Hematopoietic multipotent progenitor cell treated with erythropoietin and hydrocortisone succinate and interleukin-3 and kit ligand, for 4 days (in vitro differentiated cells): ENCODE data around the gene TGFBR3L.
A peak's percentile ranks its signal among the peaks of the same experiment; 100 is the strongest.
"Not testable (repeated sequence)": the region's sequence is repeated elsewhere in the genome, so short reads cannot be mapped to it uniquely, and the experiment has no call there.

Source experiments
- DNase-seq: peaks from one replicate; pipeline ENCODE4 v3.0.0-alpha.2; 2015

The TGFBR3L gene

GRCh38 chr19:7905268-7905667 is 9.4 kb upstream of the TGFBR3L start:
- DNase-seq, result no peak

GRCh38 chr19:7905859-7906258 is 8.8 kb upstream of the TGFBR3L start:
- DNase-seq, result no peak

GRCh38 chr19:7907122-7907521 is 7.5 kb upstream of the TGFBR3L start:
- DNase-seq, result no peak

- no peak for DNase-seq
Observed at GRCh38 chr19:7907544-7907943, 7.1 kb upstream of the TGFBR3L start.

GRCh38 chr19:7908078-7908699 is 6.4 kb upstream of the TGFBR3L start:
- DNase-seq, result no peak

GRCh38 chr19:7908742-7909461 is 5.7 kb upstream of the TGFBR3L start:
- DNase-seq, result no peak

GRCh38 chr19:7909471-7910067 is 5.1 kb upstream of the TGFBR3L start:
- DNase-seq, result no peak

GRCh38 chr19:7910321-7911161 is 4.1 kb upstream of the TGFBR3L start:
- no peak for DNase-seq

GRCh38 chr19:7911508-7912143 is 3.0 kb upstream of the TGFBR3L start:
- no peak for DNase-seq

GRCh38 chr19:7912144-7912696 is 2.4 kb upstream of the TGFBR3L start:
- no peak for DNase-seq

- no peak for DNase-seq
Observed at GRCh38 chr19:7912697-7913564, 1.7 kb upstream of the TGFBR3L start.

GRCh38 chr19:7913652-7914051 is 978 bp upstream of the TGFBR3L start:
- DNase-seq, result no peak

GRCh38 chr19:7914099-7914498 is 531 bp upstream of the TGFBR3L start:
- no peak for DNase-seq

- DNase-seq, result no peak
Observed at GRCh38 chr19:7915250-7916102, 846 bp downstream of the TGFBR3L start.

GRCh38 chr19:7916103-7916954 is 1.7 kb downstream of the TGFBR3L start:
- peak; percentile 63 for DNase-seq

- no peak for DNase-seq
Observed at GRCh38 chr19:7916955-7917266, 2.3 kb downstream of the TGFBR3L start.

GRCh38 chr19:7917267-7918061 is 2.8 kb downstream of the TGFBR3L start:
- DNase-seq, result peak; percentile 88

- DNase-seq, result not testable (repeated sequence)
Observed at GRCh38 chr19:7918062-7918614, 3.5 kb downstream of the TGFBR3L start.
